ENCODE measurements around the gene ONECUT3. TPM values are rescaled to one million over a fixed set of nuclear protein-coding genes. Genes with fewer than 3 reads are reported as not detected.

ONECUT3 gene
- polyA plus RNA-seq, 5 donors: 0.04 to 0.09 (median 0.06) TPM

DNA sequence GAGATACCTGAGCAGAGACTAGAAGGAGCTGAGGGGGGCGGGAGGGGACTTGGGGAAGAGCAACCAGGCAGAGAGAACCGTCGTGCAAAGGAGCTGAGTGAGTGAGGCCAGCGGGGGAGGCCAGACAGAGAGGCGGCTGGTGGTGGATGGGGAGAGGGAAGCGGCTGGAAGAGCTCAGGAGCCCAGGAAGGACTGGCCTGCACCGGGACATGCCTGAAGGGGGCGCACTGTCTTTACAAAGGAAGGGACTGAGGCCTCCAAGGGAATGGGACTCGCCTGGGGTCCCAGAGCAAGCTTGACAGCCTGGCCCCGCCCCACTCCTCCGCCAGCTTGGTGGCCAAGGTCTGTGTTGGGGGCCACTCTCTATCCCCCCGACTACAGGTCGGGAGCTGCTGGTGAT lies 14.9 kb downstream of the ONECUT3 start:
- DNase-seq: no peak

DNA sequence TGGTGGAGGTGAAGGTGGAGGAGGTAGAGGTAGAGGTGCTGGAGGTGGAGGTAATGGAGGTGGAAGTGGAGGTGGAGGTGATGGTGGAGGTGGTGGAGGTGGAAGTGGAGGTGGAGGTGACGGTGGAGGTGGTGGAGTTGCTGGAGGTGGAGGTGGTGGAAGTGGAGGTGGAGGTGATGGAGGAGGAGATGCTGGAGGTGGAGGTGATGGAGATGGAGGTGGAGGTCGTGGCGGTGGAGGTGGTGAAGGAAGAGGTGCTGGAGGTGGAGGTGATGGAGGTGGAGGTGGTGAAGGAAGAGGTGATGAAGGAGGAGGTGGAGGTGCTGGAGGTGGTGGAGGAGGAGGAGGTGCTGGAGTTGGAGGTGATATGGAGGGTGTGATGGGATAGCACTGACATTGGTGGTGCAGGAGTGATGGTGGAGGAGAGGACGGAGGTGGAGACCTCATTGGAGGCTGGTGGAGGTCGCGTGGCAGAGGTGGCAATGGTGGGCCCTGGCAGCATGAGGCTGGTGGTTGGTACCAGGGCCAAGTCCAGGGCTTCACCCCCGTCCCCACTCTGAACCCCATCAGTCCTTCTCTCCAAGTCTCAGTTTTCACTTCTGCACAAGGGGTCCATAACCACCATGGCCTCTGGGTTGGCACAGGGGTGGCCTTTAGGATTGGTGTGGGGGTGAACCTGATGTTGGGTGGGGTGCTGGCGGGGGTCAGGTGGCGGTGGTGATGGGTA lies 15.8 kb downstream of the ONECUT3 start:
- DNase-seq: no peak

DNA sequence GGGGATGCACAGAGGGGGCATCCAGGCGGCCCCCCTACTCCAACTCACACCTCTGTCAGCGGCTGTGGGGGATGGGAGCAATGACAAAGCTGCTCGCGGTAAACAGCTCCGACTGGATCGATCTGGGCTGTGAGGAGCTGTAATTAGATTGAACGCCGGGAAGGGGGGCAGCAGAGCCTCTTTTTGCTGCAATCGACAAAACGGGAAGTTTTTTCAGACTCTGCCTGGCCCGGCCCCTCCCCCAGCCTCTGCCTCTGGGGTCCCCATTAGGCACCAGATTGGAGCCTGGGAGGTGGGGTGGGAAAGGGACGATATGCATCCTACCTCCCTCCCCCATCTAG lies 16.3 kb downstream of the ONECUT3 start:
- no peak for DNase-seq

DNA sequence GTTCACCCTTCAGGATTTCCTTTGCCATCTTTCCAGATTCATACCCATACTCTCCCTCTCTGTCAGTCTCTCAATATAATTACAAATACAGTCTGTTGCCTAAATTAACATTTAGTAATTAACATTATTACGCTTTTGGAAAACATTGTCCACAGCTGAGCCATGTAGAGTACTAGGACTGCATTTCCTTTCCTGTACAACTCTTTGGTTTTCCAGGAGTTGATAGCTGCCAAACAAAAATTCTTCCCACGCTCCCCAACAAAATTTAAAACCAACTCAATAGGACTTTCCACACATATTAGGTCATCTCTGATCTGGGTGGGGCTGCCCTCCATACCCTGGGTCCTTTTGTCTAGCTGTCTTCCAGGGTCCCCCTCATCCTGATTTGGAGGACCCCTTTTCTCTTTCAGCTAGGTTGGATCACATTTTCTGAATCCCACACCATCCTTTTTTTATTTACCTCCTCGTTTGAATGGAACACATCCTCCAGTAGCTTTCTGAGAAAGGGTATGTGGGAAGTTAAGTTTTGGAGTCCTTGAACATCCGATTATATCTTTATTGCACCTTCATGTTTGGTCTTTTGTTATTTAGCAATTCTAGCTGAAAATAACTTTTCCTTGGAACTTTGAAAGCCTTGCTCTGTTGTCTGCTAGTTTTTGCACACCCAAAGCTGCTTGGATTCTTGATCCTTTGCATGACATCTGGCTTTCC lies 17.7 kb downstream of the ONECUT3 start:
- DNase-seq: no peak

DNA sequence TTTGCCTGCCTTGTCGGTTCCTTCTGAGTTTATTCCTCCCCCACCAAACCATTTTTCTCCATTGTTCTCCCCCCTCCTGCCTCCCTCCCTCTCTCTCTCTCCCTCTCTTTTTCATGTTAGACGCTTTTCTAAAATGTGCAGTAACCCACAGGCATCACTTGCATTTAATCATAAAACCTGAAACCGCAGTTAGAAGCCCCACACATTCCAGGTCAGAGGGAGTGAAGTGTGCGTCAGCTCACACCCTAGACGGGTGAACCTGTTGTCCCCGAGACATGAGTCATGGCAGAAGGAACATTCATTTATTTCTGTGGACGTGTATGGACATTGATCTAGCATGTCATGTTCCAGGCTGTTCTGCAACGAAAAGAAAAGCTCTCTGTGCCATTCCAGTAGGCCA lies 19.9 kb downstream of the ONECUT3 start:
- DNase-seq: no peak

DNA sequence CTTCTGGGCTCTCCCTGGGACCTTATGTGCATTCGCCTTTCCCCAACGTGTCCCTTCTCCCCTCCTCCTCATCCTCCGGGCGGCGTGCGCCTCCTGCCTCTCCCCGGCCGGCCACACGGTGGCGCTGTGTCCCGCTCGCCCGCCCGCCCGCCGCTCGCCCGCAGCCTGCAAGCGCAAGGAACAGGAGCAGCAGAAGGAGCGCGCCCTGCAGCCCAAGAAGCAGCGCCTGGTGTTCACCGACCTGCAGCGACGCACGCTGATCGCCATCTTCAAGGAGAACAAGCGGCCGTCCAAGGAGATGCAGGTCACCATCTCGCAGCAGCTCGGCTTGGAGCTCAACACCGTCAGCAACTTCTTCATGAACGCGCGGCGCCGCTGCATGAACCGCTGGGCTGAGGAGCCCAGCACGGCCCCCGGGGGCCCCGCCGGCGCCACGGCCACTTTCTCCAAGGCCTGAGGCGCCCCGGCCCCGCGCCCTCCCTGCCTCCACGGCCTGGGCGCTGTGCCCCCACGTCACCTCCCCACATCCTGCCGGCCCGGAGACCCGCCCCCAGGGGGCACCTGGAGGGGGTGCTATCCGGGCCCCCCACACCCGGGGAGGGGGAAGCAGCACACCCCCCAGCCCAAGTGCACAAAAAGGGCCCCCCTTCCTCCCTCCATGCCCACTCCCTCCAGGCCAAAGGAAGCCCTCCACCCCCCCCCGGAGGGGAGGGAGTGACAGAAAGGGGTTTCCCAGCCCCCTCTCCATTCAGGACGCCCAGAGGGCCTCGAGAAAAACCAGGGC lies 21.9 kb downstream of the ONECUT3 start:
- no peak for DNase-seq

DNA sequence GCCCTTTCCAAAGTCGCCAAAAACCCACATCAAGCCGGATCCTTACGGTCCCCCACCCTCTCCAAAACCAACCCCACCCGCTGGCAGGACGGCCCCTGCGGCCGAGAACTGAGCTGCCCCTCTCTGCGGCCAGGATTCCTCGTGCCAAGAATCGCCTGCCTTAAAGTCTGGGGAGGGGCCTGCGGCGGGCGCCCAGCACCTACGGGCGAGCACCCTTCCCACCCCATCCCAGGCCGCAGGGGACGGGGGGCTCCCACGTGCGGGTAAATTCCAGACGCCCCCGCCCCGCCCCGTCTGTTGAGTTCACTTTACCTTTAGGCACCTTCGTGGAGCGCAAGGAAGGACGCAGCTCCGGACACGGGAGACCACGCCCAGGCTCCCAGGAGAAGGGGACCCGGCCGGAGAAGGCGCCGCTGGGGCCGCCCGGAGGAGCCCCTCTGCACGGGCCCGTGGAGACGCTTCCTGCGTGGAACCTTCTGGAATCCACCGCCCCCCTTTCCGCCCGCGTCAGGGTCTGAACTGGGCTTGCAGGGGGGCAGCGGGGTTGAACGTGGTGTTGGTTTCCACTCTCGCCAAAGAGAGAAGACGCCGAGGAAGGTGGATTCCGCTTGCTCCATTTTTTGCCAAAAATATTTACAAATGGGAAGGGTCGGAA lies 22.8 kb downstream of the ONECUT3 start:
- DNase-seq: no peak

DNA sequence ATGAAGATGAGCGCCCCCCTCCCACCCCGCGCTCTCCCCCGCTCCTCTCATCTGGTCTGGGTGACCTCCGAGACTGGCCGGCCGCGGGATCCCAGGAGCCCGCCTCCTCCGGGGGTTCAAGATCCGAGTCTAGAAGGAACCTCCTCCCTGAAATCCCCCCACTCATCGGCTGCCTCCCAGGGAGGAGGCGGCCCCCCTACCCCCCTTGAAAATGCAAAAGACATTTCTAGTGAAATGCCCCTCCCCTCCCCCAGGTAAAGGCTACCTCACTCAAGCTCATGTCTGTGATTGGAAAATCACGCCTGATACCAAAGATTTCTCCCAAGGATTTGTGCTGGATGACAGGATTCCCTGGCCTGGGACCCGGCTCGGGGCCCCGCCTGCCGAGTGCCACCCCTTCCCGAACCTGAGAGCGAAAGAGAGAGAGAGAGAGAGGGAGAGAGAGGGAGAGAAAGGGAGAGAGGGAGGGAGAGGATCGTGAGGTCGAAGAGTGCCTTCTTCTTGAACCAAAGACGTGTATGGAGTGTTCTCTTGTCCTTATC lies 23.4 kb downstream of the ONECUT3 start:
- DNase-seq: no peak

DNA sequence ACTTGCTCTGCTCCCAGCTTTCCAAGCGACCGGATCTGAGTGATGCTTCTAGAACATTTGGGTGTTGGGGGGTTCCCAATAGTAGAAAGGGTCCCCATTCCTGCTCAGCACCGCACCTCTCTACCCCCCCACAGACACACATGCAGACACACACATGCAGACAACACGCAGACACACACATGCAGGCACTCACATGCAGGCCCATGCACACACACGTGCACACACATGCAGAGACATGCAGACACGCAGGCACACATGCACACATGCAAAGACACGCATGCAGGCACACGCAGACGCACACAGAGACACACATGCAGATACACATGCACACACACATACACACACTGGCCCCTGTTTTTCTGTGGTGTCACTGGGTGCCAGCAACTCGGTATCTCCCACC lies 23.8 kb downstream of the ONECUT3 start:
- no peak for DNase-seq

DNA sequence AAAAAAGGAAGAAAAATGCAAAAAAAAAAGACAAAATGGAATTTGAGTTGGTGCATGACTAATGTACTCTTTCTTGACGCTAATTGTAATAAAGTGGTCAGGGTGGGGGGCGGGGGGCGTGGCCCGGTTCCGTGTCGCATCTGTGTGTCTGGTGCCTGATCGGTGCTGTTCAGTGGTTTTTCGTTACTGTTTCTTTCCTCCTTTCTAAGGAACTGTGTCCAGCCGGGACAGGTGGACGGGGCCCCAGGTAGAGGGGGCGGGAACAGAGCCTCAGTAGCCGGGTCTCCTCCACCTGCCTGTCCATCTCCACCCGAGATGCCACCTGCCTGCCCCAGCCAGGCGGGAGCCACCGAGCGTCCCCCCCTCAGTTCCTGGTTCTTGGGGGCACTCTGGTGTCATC lies 26.3 kb downstream of the ONECUT3 start:
- no peak for DNase-seq

DNA sequence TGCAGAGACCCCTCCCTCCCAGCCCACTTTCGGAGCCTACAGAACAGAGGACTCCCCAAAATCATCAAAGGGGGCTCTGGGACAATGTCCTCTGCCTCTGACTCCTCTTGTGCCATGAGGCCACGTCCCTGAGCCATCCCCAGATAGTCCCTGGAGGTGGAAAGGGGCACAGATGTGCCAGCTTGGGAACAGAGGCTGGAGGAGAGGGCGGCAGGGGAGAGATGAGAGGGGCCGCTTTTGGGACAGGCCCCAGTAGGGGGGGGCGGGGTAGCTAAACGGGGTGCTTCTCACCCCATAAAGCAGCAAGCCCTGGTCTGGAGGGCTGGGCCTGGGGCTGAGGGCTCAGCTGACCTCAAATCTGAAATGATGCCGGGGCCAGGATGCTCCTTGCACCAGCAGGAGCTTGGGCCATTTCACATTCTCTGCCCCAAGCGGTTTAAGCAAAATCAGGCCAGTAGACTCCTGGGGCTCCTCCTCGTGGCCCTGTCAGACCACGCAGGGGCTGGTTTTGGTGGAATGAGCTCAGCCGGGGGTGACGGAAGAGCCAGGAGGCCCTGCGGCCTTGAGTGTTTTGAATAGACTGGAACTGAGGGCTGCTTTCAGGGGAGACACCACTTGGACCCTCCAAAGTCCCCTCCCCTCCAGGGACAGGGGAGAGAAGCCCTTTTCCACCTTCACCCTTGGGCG lies 27.1 kb downstream of the ONECUT3 start:
- no peak for DNase-seq

DNA sequence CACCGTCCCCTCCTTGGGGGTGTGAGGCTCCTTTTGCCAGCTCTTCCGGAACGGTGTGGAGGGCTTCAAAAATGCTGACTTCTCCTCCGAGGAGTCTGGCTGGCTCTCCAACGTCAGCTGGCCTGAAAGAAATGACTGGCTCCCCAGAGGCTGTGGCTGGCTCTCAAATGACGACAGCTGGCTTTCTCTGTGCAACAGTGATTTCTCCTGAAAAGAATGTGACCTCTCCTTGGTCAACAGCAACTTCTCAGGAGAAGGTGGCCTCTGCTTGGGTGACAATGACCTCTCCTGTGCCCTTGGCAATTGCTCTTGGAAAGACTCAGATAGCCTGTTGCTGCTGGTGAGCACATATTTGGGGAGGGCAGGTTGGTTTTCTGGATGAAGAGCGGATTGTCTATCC lies 29.2 kb downstream of the ONECUT3 start:
- DNase-seq: no peak

DNA sequence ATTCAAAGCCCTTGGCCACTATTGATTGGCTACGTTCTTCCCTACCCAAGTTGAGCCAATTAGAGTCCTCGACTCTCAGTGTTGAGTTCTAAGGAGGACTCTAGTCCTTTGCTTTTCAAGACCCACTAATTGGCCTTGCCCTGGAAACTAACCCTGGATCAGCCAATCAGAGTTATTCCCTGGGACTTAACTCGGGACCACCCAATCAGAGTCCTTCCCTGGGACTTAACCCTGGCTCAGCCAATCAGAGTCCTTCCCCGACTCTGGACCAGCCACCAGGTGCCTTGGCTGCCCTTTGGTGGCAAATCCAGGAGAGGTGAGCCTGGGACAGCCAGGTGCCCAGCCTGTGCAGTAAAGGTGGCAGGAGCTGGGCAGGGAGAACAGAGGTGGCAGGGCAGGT lies 30.0 kb downstream of the ONECUT3 start:
- no peak for DNase-seq

DNA sequence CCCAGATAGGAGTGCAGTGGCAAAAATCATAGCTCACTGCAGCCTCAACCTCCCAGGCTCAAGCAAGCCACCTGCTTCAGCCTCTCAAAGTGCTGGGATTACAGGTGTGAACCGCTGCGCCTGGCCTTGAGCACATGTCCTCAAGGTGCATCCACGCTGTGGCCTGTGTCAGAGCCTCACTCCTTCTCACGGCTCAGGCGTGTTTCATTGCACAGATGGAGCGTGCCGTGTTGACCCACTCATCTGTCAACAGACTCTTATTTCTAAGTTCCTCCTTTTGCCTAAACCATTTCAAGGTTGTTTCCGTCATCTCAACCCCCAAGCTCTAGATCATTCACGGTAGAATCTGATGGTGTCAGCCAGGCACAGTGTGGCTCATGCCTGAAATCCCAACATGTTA lies 30.6 kb downstream of the ONECUT3 start:
- DNase-seq: no peak

DNA sequence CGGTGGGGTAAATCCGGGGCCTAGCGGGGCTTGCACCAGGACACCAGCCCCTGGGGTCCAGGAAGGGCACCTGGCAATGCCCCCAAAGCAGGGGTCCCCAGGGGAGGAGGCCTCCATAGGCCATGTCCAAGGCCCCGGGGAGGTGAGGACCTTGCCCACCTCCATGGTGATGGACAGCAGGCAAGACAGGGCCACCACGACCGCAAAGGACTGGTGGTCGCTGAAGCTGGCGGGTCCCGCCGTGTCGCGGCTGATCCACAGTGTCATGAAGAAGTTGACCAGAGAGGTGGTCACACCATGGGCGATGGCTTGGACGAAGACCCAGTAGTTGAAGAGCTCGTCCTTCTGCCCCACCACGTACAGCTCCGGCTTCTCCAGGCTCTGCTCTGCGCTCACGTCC lies 32.0 kb downstream of the ONECUT3 start:
- no peak for DNase-seq

DNA sequence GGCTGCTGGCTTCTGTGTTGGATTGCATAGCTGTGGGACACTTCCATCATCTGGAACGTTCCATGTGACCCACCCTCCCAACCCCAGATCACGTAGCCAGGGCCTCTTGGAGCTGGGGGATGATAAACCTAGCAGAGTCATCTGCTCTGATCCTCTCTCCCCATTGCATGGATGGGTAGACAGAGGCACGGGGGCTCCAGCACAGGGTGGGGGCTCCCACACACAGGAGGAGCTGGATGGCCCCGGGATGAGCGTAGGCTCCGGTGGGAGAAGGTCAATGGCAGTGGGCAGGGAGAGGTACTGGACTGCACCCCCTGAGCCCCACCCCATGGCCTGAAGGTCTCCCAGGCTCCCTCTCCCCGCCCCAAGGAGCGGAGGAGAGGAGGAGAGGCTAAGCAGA lies 33.4 kb downstream of the ONECUT3 start:
- DNase-seq: no peak

DNA sequence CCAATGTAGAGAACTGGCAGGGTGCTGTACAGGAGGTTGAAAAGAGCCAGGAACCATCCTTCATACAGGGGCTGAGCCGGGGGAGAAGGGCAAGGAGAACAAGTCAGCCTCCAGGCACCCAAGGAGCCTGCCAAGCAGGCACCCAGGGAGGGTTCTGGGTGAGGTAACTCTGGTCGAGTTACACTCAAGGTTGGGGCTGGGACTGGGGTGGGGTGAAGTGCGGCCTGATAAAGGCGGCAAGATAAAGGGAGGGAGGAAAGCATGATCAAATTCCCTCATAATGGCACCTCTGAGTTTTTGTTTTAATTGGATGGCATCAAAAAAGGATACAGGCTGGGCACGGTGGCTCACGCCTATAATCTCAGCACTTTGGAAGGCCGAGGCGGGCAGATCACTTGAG lies 33.8 kb downstream of the ONECUT3 start:
- DNase-seq: no peak

DNA sequence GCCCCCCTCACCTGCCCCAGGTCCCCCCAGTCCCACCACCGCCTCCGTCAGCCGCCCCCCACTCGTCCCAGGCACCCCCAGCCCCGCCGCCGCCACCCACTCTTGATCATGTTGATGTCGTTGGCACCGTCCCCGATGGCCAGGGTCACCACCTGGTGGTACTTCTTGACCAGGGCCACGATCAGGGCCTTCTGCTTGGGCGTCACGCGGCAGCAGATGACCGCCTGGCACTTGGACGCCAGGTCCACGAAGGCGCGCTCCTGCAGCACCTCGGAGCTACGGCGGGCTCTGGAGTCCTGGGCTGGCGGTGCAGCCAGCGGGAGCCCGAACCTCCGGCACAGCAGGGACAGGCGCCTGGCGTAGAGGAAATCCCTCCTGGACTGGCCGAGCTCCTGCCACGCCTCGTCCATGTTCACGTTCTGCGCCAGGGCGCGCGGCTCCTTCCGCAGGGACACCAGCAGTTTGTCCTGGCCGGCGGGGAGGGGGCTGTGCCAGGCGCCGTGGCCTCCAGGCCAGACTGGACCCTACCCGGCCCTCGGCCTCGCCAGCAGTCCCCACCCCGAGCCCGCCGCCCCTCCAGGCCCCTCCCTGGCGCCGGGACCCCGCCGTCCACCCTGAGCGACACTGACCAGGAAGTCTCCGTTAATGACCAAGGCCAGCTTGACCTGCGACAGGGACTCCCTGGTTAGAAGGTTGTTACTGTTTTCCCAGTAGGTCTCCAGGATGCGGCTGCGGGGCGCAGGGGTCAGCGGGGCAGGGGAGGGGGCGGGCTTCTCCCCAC lies 36.1 kb downstream of the ONECUT3 start:
- DNase-seq: no peak

DNA sequence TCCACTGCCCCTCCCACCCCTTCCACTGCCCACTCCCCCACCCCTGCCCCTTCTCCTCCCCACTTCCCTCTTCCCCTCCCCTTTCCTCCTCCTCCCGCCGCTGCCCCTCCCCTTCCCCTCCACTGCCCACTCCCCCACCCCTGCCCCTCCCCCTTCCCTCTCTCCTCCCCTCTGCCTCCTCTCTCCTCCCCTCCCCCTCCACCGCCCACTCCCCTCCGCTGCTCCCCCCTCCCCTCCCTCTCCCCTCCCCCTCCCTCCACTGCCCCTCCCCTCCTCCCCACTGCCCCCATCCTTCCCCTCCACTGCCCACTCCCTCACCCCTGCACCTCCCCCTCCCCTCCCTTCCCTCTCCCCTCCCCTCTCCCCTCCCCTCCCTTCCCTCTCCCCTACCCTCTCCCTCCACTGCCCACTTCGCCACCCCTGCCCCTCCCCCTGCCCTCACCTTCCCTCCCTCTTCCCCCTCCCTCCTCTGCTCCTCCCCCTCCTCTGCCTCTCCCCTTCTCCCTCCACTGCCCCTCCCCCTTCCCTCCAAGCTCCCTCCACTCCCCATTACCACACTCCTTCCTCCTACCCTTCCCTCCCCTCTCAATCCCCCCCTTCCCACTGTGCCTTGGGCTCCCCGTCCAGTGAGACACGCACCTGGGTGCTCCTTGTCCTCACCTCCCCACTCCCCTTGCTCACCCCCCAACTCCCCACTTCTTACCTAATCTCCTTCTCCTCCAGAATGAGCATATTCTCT lies 36.9 kb downstream of the ONECUT3 start:
- no peak for DNase-seq

DNA sequence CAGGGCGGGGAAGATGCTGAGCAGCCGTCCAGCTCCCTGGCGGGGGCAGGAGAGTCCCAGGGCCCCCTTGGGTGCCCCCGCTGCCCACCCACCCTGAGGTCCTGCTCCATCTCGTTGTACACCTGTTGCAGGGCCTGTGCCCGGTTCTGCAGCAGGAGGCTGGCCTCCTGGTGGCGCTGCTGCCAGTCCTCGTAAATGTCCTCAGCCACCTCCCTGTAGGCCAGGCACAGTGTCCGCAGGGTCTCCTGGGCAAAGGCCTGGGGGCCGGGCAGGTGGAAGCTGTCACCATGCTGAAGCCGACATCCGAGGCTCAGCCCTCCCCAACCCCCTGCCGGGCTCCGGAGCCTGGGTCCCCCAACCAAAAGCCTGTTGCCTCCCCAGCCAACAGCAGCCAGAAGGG lies 38.6 kb downstream of the ONECUT3 start:
- no peak for DNase-seq

All from right lung (tissue), 5 donors.